KMS-11 (cell line): ENCODE results near the gene RRAD.

Experiments used
- H2AFZ ChIP-seq: fragments of 200-600 bp; sonication (generic); 2 replicates; pipeline ENCODE4 v1.6.1; 2016; ENCODE audit warnings: antibody characterized with exemption, mixed run types, low read depth
- H3K27ac ChIP-seq: fragments of 200-600 bp; sonication (generic); 2 replicates; pipeline ENCODE4 v1.6.1; 2016; ENCODE audit warnings: mild to moderate bottlenecking, mixed run types
- H3K27me3 ChIP-seq: fragments of 200-600 bp; sonication (generic); 2 replicates; pipeline ENCODE4 v1.6.1; 2017; ENCODE audit warnings: mild to moderate bottlenecking, low read depth, mixed run types, moderate library complexity; ENCODE audit not compliant: insufficient read depth
- H3K36me3 ChIP-seq: fragments of 200-600 bp; sonication (generic); 2 replicates; pipeline ENCODE4 v1.6.1; 2017; ENCODE audit warnings: mild to moderate bottlenecking, mixed run types; ENCODE audit not compliant: insufficient read depth
- H3K4me1 ChIP-seq: fragments of 200-600 bp; sonication (generic); 2 replicates; pipeline ENCODE4 v1.6.1; 2016; ENCODE audit warnings: mild to moderate bottlenecking, low read depth, mixed run types; ENCODE audit not compliant: poor library complexity, severe bottlenecking
- H3K4me2 ChIP-seq: fragments of 200-600 bp; sonication (generic); 2 replicates; pipeline ENCODE4 v1.7.0; 2016; ENCODE audit warnings: mild to moderate bottlenecking, mixed run types
- H3K4me3 ChIP-seq: fragments of 200-600 bp; sonication (generic); IDR thresholded peaks from 2 replicates; pipeline ENCODE4 v1.6.1; 2017; ENCODE audit warnings: low read depth, low read length, mixed read lengths; ENCODE audit not compliant: insufficient read depth
- H3K79me2 ChIP-seq: fragments of 200-600 bp; sonication (generic); 2 replicates; pipeline ENCODE4 v1.6.1; 2016; ENCODE audit warnings: low read depth, mixed run types; ENCODE audit not compliant: insufficient read depth
- H3K9ac ChIP-seq: fragments of 200-600 bp; sonication (generic); 2 replicates; pipeline ENCODE4 v1.6.1; 2016; ENCODE audit warnings: mild to moderate bottlenecking, mixed run types
- H4K20me1 ChIP-seq: fragments of 200-600 bp; sonication (generic); 2 replicates; pipeline ENCODE4 v1.6.1; 2016; ENCODE audit warnings: mild to moderate bottlenecking, mixed run types; ENCODE audit not compliant: insufficient read depth
- TF ChIP-seq, protein P1 (sequence below): fragments of 200-600 bp; sonication (generic); conservative IDR thresholded peaks from 2 replicates; pipeline ENCODE4 v1.6.1; 2017; ENCODE audit warnings: low read depth, mild to moderate bottlenecking, antibody characterized with exemption, low read length, moderate library complexity, mixed read lengths

The RRAD gene

DNA sequence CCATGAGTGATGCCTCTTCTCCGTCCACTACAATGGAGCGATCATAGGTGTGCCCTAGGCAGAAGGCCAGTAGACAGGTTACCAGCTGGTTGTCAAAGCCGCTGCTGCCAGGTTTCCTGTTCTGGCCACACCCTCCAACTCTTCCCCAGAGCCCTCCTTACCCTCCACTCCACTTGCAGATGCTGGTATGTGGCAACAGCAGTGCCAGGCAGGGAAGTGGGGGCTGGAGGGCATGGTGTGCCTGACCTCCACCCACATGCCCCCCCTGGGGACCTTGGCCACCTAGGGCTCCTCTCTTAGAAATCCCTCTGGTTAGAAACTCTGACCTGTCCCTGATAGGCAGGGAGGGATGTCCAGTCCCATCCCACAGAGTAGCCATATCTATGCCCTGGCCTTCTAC is 1.5 kb downstream of the RRAD start:
- no peak overlapping the region for H3K4me3 ChIP-seq
- H2AFZ ChIP-seq, result no peak overlapping the region
- no peak overlapping the region for H3K4me2 ChIP-seq
- H3K36me3 ChIP-seq, result no peaks in the 10 kb centered on the region
- peaks cover 8% of the 10 kb centered on the region; the same call in 1 of the 2 replicates for H3K27me3 ChIP-seq
- H3K27ac ChIP-seq, result no peak overlapping the region
- H4K20me1 ChIP-seq, result no peaks in the 10 kb centered on the region
- H3K4me1 ChIP-seq, result peaks cover 34% of the 10 kb centered on the region
- H3K79me2 ChIP-seq, result no peaks in the 10 kb centered on the region
- H3K9ac ChIP-seq, result no peak overlapping the region
- TF ChIP-seq, protein P1, sequence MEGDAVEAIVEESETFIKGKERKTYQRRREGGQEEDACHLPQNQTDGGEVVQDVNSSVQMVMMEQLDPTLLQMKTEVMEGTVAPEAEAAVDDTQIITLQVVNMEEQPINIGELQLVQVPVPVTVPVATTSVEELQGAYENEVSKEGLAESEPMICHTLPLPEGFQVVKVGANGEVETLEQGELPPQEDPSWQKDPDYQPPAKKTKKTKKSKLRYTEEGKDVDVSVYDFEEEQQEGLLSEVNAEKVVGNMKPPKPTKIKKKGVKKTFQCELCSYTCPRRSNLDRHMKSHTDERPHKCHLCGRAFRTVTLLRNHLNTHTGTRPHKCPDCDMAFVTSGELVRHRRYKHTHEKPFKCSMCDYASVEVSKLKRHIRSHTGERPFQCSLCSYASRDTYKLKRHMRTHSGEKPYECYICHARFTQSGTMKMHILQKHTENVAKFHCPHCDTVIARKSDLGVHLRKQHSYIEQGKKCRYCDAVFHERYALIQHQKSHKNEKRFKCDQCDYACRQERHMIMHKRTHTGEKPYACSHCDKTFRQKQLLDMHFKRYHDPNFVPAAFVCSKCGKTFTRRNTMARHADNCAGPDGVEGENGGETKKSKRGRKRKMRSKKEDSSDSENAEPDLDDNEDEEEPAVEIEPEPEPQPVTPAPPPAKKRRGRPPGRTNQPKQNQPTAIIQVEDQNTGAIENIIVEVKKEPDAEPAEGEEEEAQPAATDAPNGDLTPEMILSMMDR, result no peak

DNA sequence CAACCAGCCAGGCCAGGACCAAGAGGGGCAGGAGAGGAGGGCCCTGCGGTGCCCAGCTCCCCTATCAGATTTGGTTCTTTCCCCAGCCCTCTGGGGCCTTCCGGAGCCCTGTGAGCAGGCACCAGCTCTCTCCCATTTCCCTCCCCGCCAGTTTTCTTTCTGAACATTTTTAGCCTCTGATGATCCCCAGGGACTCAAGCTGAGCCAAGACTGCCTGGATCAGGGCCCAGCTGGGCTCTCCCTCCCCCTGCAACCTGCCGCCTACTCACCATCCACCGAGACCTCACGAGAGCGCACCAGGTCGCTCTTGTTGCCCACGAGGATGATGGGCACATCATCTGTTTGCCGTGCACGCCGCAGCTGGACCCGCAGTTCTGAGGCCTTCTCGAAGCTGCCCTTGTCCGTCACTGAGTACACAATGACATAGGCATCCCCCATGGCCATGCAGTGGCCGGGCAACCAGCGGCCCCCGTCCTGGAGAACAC is 2.0 kb downstream of the RRAD start:
- Histone ChIP-seq H3K4me2 (no peak overlapping the region), H3K4me1 (peaks cover 29% of the 10 kb centered on the region), H3K27me3 (peaks cover 8% of the 10 kb centered on the region; the same call in 1 of the 2 replicates)

DNA sequence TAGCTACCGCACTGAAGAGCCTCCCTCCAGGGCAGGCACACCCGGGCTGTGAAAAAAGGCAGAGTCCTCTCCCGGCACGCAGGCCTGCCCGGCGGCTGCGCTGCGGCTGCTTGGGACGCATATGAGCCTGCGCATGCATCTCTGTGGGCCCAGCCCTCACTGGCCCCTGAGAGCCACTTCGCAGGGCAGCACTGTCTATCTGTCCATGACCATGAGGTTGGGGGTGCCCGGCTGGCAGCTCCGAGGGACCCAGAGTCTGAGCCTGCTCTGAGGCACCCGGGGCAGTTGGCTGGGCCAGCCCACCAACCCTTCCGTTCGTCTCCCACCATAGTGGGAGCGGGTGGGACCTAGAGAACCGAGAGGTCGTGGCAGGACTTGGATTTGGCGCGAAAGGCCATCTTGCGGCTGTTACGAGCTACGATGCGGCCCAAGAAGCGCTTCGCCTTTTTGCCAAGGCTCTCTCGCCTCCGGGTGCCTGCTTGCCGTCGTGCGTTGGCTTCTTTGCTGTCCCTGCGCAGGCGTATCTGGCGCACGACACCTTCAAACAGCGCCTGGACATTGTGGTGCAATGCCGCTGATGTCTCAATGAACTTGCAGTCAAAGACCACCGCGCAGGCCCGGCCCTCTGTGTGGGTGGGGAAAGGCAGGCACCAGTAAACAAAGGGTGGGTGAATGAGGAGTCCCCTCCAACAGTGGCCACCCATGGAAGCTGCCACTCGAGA is 3.4 kb downstream of the RRAD start:
- TF ChIP-seq, protein P1, result no peak
- no peak overlapping the region for H3K9ac ChIP-seq
- H4K20me1 ChIP-seq, result no peaks in the 10 kb centered on the region
- no peak overlapping the region for H3K27ac ChIP-seq
- no peak overlapping the region for H3K4me3 ChIP-seq
- no peak overlapping the region for H3K4me2 ChIP-seq
- peaks cover 12% of the 10 kb centered on the region; the same call in 1 of the 2 replicates for H3K27me3 ChIP-seq
- H3K4me1 ChIP-seq, result peaks cover 15% of the 10 kb centered on the region
- no peaks in the 10 kb centered on the region for H3K36me3 ChIP-seq
- H3K79me2 ChIP-seq, result no peaks in the 10 kb centered on the region
- H2AFZ ChIP-seq, result no peak overlapping the region

More for the DNA sequence above, 2.0 kb downstream of the RRAD start:
- H2AFZ ChIP-seq, result no peak overlapping the region
- H3K36me3 ChIP-seq, result no peaks in the 10 kb centered on the region
- H4K20me1 ChIP-seq, result no peaks in the 10 kb centered on the region
- no peaks in the 10 kb centered on the region for H3K79me2 ChIP-seq
- H3K9ac ChIP-seq, result no peak overlapping the region
- TF ChIP-seq, protein P1, result no peak
- H3K27ac ChIP-seq, result no peak overlapping the region
- no peak overlapping the region for H3K4me3 ChIP-seq

DNA sequence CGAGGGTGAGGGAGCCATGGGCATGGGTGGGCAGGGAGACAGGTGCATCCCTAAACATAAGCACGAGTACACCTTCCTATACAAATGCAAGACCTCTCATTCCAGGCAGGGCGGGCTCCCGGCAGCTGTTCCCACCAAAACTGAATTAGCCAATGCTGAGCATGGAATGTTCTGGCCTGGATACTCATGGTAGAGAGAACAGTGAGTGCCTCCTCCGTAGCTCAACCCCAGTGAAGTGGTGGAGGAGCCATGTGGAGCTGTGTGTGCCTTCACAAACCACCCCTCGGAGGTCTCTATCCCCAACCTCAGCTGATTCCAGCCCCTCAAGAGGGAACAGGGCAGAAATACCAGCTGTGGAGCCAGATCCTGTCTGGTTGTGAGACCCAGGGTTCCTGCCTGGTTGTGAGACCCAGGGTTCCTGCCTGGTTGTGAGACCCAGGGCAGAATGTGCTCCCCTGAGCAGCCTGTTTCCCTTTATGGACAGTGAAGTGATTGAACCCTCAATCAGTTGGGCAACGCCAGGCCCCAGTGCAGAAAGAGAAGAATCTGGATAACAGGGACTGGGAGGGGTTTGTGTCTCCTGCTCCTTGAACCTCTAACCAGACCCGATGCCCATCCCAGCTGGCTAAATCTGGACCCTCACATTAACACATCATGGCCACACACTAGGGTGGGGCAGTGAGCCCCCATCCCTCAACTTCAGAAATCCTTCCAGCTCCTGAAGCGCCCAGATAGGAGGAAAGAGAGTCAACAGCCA is 4.2 kb downstream of the RRAD start:
- Histone ChIP-seq H3K4me1 (peaks cover 7% of the 10 kb centered on the region), H3K79me2 (no peaks in the 10 kb centered on the region), H3K27me3 (peaks cover 12% of the 10 kb centered on the region; the same call in 1 of the 2 replicates), H4K20me1 (no peaks in the 10 kb centered on the region), H3K9ac (no peak overlapping the region), H3K27ac (no peak overlapping the region), H3K36me3 (no peaks in the 10 kb centered on the region), H2AFZ (no peak overlapping the region), H3K4me2 (no peak overlapping the region), H3K4me3 (no peak overlapping the region)
- TF ChIP-seq, protein P1, result no peak
